Measurements from ENCODE around the gene CKB. TPM values are rescaled to one million over a fixed set of nuclear protein-coding genes. Genes with fewer than 3 reads are reported as not detected.

Gene CKB
- total RNA-seq, 4 donors from 2014 or later = 75.6 to 249 (median 141) TPM

DNA sequence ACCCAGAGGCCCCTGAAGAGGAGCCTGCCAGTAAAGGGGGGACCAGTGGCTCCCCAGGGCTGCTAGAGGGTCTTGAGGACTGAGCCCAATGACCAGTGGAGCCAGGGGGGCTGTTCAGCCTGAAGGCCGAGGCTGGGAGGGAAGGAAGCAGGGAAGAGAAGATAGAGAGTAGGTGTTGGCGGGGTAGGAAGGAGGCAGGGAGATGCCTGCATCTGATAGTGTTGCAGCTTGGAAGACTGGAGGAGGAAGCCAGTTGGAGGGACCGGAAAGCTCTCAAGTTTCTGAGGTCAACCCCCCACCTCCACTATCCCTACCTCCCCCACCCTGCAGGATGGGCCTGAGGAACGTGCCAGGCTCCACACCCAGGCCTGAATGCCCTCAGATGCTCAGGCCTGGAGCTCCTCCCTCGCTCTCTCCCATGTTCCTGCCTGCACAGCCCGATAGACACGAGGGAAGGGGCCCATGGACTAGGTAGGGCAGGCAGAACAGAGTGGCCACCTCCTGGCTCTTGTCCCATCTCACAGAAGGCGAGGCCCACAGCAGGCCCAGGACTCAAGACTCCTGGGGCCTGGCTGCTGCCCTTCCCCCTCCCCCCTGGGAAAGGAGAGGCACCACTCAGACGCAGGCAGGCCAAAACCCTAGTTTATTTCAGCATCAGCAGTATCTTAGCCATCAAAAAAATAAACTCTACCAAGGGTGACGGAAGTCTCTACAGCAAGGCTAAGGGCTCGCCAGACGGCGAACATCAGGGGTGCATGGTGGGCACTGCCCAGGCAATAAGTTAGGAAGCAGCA lies 3.4 kb downstream of the CKB start:
- H3K4me3 ChIP-seq = no peak overlapping the region
- H3K9me3 ChIP-seq = no peaks in the 10 kb centered on the region
- 45 to 48% methylated on average over 12 to 13 of the region's 13 CpGs for WGBS, 2 donors
- H3K36me3 ChIP-seq = no peaks in the 10 kb centered on the region
- H3K27ac ChIP-seq = peak overlapping the region; percentile 49 to 90 (median 80)
- DNase-seq (ENCODE audit: low spot score in 2 of 2) = no peak
- H3K27me3 ChIP-seq = no peaks in the 10 kb centered on the region
- H3K4me1 ChIP-seq = peaks cover 0 to 65% (median 41%) of the 10 kb centered on the region in 4 donors
- TF ChIP-seq, protein P1, sequence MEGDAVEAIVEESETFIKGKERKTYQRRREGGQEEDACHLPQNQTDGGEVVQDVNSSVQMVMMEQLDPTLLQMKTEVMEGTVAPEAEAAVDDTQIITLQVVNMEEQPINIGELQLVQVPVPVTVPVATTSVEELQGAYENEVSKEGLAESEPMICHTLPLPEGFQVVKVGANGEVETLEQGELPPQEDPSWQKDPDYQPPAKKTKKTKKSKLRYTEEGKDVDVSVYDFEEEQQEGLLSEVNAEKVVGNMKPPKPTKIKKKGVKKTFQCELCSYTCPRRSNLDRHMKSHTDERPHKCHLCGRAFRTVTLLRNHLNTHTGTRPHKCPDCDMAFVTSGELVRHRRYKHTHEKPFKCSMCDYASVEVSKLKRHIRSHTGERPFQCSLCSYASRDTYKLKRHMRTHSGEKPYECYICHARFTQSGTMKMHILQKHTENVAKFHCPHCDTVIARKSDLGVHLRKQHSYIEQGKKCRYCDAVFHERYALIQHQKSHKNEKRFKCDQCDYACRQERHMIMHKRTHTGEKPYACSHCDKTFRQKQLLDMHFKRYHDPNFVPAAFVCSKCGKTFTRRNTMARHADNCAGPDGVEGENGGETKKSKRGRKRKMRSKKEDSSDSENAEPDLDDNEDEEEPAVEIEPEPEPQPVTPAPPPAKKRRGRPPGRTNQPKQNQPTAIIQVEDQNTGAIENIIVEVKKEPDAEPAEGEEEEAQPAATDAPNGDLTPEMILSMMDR (IDR thresholded peaks at IDR 0.05) = no peak
- TF ChIP-seq POLR2A (IDR thresholded peaks at IDR 0.05) = no peak
- TF ChIP-seq EP300 (IDR thresholded peaks at IDR 0.05) = no peak

DNA sequence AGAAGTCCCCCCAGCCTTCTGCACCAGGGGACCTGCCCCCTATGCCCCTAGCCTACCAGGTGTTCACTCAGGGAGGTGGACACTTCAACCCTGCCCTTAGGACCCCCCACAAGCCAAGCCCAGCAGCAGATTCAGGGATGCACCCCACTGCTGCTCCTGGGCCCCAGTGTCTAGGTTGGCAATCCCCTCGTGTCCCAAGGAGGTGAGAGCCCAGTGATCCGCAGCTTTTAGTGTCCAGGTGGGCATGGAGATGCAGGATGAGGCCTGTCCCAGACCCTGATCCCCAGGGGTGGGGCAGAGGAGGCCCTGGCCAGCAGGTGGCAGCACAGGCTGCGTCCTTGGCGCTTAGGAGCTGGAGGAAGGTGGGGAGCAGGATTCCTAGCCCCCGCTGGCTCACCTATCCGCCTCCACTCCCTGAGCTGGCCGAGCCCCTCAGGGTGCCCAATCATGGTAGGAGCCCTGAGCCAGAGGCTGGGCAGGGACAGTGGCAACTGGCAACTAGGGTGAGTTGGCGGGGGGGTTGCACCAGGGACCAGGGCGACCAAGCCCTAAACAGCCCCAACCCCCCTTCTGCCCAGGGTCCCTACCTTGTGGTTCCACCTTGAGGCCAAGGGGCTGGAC lies 4.1 kb downstream of the CKB start:
- Histone ChIP-seq H3K9me3 (no peaks in the 10 kb centered on the region), H3K27me3 (no peaks in the 10 kb centered on the region), H3K4me3 (no peak overlapping the region), H3K27ac (peak overlapping the region; percentile 49 to 90 (median 80)), H3K4me1 (peaks cover 0 to 69% (median 45%) of the 10 kb centered on the region in 4 donors), H3K36me3 (no peaks in the 10 kb centered on the region)
- no peak for TF ChIP-seq EP300 (IDR thresholded peaks at IDR 0.05)
- TF ChIP-seq, protein P1 (IDR thresholded peaks at IDR 0.05) = peak; percentile 79 to 97 (median 90)
- peak; percentile 59 to 69 for DNase-seq (ENCODE audit: low spot score in 2 of 2)
- WGBS, 2 donors = 41 to 42% methylated on average over 7 to 9 of the region's 9 CpGs

DNA sequence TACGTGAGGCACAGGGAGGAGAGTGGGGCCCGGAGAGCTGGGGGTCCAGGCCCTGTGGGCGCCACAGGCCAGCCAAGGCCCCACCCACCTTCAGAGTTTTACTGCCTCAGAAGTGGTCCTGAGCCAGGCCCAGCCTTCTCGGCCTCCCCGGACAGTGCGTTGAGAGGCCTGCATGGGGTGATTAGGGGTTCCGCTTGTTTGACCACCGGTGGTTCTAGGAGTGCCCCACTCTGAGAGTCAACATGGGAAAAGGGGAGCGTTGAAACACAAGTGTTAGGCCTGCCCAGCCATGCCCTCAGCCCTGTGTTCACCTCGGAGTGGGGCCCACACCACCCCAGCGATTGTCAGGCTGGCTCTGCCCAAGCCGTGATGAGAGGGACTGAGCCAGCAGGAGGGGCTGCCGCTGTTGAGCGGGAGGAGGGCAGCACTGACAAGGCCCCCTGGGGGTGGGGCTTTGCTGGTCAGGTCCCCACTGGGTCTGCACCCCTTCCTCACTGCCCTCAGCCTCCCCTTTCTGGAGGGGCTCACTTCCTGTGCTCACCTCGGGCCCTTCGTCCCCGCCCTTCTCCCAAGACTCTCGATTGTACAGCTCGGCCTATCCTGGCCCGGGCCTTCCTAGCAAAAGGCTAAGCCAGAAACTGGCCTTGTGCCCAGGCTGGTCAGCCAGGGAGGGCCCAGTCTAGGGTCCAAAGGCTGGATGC lies 4.8 kb downstream of the CKB start:
- WGBS, 2 donors = 18 to 25% methylated on average over 17 to 20 of the region's 20 CpGs
- no peak for DNase-seq (ENCODE audit: low spot score in 2 of 2)
- H3K36me3 ChIP-seq = no peaks in the 10 kb centered on the region
- peaks cover 0 to 69% (median 46%) of the 10 kb centered on the region in 4 donors for H3K4me1 ChIP-seq
- peak overlapping the region; percentile 49 to 90 (median 80) for H3K27ac ChIP-seq
- TF ChIP-seq, protein P1 (IDR thresholded peaks at IDR 0.05) = no peak
- TF ChIP-seq EP300 (IDR thresholded peaks at IDR 0.05) (no peak), POLR2A (IDR thresholded peaks at IDR 0.05) (no peak)
- no peaks in the 10 kb centered on the region for H3K27me3 ChIP-seq
- H3K4me3 ChIP-seq = no peak overlapping the region
- H3K9me3 ChIP-seq = no peaks in the 10 kb centered on the region

DNA sequence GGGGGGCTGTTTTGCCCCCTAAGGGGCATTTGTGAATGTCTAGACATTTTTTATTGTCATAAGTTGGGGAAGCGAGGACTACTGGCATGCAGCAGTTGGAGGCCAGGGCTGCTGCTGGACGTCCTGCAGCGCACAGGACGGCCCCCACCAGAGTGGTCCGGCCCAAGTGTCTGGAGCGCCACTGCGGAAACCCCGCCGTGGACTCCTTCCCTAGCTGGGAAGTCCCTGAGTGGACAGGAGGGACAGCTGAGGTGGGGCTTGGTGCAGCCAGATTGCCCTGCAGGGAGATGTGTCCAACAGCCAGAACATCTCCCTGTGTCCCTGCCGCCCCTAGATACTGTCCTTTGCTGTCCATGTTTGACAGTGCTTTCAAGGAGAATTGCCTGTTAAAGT lies 5.5 kb downstream of the CKB start:
- peaks cover 0 to 71% (median 46%) of the 10 kb centered on the region in 4 donors for H3K4me1 ChIP-seq
- WGBS, 2 donors = 67 to 76% methylated on average over 10 of the region's 10 CpGs
- no peak for TF ChIP-seq POLR2A (IDR thresholded peaks at IDR 0.05)
- TF ChIP-seq EP300 (IDR thresholded peaks at IDR 0.05) = no peak
- TF ChIP-seq, protein P1 (IDR thresholded peaks at IDR 0.05) = no peak
- no peaks in the 10 kb centered on the region for H3K9me3 ChIP-seq
- no peaks in the 10 kb centered on the region for H3K36me3 ChIP-seq
- no peaks in the 10 kb centered on the region for H3K27me3 ChIP-seq
- no peak for DNase-seq (ENCODE audit: low spot score in 2 of 2)
- H3K4me3 ChIP-seq = no peak overlapping the region
- H3K27ac ChIP-seq = peak overlapping the region in 2 of 4 donors; percentile 90
